Sigmoid colon (tissue), 7 donors: ENCODE data around the gene BCAS3. TPM values are rescaled to one million over a fixed set of nuclear protein-coding genes. Genes with fewer than 3 reads are reported as not detected.

Experiments used
- DNase-seq: peaks from one replicate; pipeline ENCODE4 v3.0.0-alpha.2; 2019
- H3K27ac ChIP-seq, 4 donors: fragments of 200-600 bp; sonication (generic); one replicate each; pipeline ENCODE4 v1.5.1; 2016 to 2019; ENCODE audit warnings: mild to moderate bottlenecking in 1 of 4
- H3K27me3 ChIP-seq, 3 donors: fragments of 200-600 bp; sonication (generic); one replicate each; pipeline ENCODE4 v1.5.1; 2019; ENCODE audit warnings: mild to moderate bottlenecking in 1 of 3
- H3K36me3 ChIP-seq, 4 donors: fragments of 200-600 bp; sonication (generic); one replicate each; pipeline ENCODE4 v1.5.1; 2016 to 2019
- H3K4me1 ChIP-seq, 4 donors: fragments of 200-600 bp; sonication (generic); one replicate each; pipeline ENCODE4 v1.5.1; 2017 to 2019
- H3K4me3 ChIP-seq, 4 donors: fragments of 200-600 bp; sonication (generic); one replicate each; pipeline ENCODE4 v1.5.1; 2017 to 2019; ENCODE audit warnings: mild to moderate bottlenecking in 2 of 4, moderate library complexity in 1 of 4
- H3K9me3 ChIP-seq, 4 donors: fragments of 200-600 bp in 3 of 4; sonication (generic) in 3 of 4; one replicate each; pipeline versions ENCODE4 v1.5.1 to v1.6.1; 2013 to 2019
- EP300 ChIP-seq, 4 donors: sonication (generic); formaldehyde crosslinking; IDR thresholded peaks; one replicate each; pipeline ENCODE4 v1.6.1; 2017; ENCODE audit warnings: antibody characterized with exemption in 4 of 4
- POLR2A ChIP-seq, 2 donors: fragments of 450-650 bp; IDR thresholded peaks; one replicate each; pipeline ENCODE4 v1.6.1; 2016; ENCODE audit warnings: antibody characterized with exemption in 2 of 2, mild to moderate bottlenecking in 2 of 2, moderate library complexity in 2 of 2
- POLR2AphosphoS5 ChIP-seq, 4 donors: sonication (generic); formaldehyde crosslinking; IDR thresholded peaks; one replicate each; pipeline ENCODE4 v1.6.1; 2017; ENCODE audit warnings: antibody characterized with exemption in 4 of 4
- WGBS, 2 donors: extraction: QIAGEN DNeasy Blood & Tissue Kit; methylation state at CpG; one replicate each; pipeline ENCODE4 v1.1.7; 2013; 5-methylcytosine and 5-hydroxymethylcytosine counted together
- intact Hi-C: fragments of 100-400 bp; cut with DNase I; formaldehyde crosslinking; loops from one replicate; pipeline ENCODE4 v1.15.1; 2023
- polyA plus RNA-seq, 3 donors: library from polyadenylated mRNA; stranded (reverse); fragments of 200-250 nt; gene quantifications; one replicate each; pipeline ENCODE4 v1.2.3, GENCODE V29; 2013
- total RNA-seq, 4 donors: library from RNA; depleted of rRNA; stranded (reverse); fragments of >200 nt; gene quantifications; one replicate each; pipeline ENCODE4 v1.1.0, GENCODE V29; 2016
- TF ChIP-seq, protein P1 (sequence below), 4 experiments: fragments of 450-650 bp in 3 of 4; fragments of 200-600 bp in 1 of 4; IDR thresholded peaks; one replicate each; pipeline ENCODE4 v1.5.1; 2016 to 2019; ENCODE audit warnings: antibody characterized with exemption in 4 of 4, mild to moderate bottlenecking in 3 of 4, moderate library complexity in 2 of 4
- donor health status: healthy with polysubstance abuse.
- donor health status: Bipolar disorder and iron deficiency.
- donor health status: healthy.

Gene BCAS3
- total and polyA plus RNA-seq, 7 donors = 6.3 to 38.5 (median 28.5) TPM

- H3K27ac ChIP-seq = no peak overlapping the region
- H3K27me3 ChIP-seq = no peaks in the 10 kb centered on the region
- H3K9me3 ChIP-seq = no peaks in the 10 kb centered on the region
- H3K4me1 ChIP-seq = no peaks in the 10 kb centered on the region
- DNase-seq = no peak
- H3K4me3 ChIP-seq = no peak overlapping the region
- WGBS, 2 donors = 7 to 39% methylated on average over 3 of the region's 3 CpGs
- intact Hi-C loops = no loop called here
- TF ChIP-seq EP300 (IDR thresholded peaks at IDR 0.05) = no peak
- TF ChIP-seq, protein P1, sequence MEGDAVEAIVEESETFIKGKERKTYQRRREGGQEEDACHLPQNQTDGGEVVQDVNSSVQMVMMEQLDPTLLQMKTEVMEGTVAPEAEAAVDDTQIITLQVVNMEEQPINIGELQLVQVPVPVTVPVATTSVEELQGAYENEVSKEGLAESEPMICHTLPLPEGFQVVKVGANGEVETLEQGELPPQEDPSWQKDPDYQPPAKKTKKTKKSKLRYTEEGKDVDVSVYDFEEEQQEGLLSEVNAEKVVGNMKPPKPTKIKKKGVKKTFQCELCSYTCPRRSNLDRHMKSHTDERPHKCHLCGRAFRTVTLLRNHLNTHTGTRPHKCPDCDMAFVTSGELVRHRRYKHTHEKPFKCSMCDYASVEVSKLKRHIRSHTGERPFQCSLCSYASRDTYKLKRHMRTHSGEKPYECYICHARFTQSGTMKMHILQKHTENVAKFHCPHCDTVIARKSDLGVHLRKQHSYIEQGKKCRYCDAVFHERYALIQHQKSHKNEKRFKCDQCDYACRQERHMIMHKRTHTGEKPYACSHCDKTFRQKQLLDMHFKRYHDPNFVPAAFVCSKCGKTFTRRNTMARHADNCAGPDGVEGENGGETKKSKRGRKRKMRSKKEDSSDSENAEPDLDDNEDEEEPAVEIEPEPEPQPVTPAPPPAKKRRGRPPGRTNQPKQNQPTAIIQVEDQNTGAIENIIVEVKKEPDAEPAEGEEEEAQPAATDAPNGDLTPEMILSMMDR (IDR thresholded peaks at IDR 0.05) = no peak
- no peaks in the 10 kb centered on the region for H3K36me3 ChIP-seq
Observed at GRCh38 chr17:60730273-60730672, 52.6 kb downstream of the BCAS3 start.

- DNase-seq = no peak
- TF ChIP-seq, protein P1 (IDR thresholded peaks at IDR 0.05) = no peak
- TF ChIP-seq EP300 (IDR thresholded peaks at IDR 0.05) = no peak
- TF ChIP-seq POLR2A (IDR thresholded peaks at IDR 0.05) = no peak
- TF ChIP-seq POLR2AphosphoS5 (IDR thresholded peaks at IDR 0.05) = no peak
- H3K36me3 ChIP-seq = no peaks in the 10 kb centered on the region
Observed at GRCh38 chr17:60738287-60738686, 60.6 kb downstream of the BCAS3 start.

GRCh38 chr17:60740584-60740983 is 62.9 kb downstream of the BCAS3 start:
- no peak overlapping the region for H3K4me3 ChIP-seq
- H3K4me1 ChIP-seq = no peaks in the 10 kb centered on the region
- no peak for DNase-seq
- no peaks in the 10 kb centered on the region for H3K27me3 ChIP-seq
- no peaks in the 10 kb centered on the region for H3K9me3 ChIP-seq
- WGBS, 2 donors = 94 to 95% methylated on average over 4 of the region's 4 CpGs
- TF ChIP-seq, protein P1 (IDR thresholded peaks at IDR 0.05) = no peak
- TF ChIP-seq POLR2A (IDR thresholded peaks at IDR 0.05) (no peak), EP300 (IDR thresholded peaks at IDR 0.05) (no peak)
- intact Hi-C loops = no loop called here
- no peaks in the 10 kb centered on the region for H3K36me3 ChIP-seq
- H3K27ac ChIP-seq = no peak overlapping the region

More at GRCh38 chr17:60738287-60738686, 60.6 kb downstream of the BCAS3 start:
- H3K4me1 ChIP-seq = no peaks in the 10 kb centered on the region
- no peaks in the 10 kb centered on the region for H3K9me3 ChIP-seq
- H3K27ac ChIP-seq = no peak overlapping the region
- H3K27me3 ChIP-seq = no peaks in the 10 kb centered on the region
- no peak overlapping the region for H3K4me3 ChIP-seq
- intact Hi-C loops = no loop called here
- 82 to 96% methylated on average over 2 of the region's 2 CpGs for WGBS, 2 donors

GRCh38 chr17:60741031-60741430 is 63.4 kb downstream of the BCAS3 start:
- WGBS, 2 donors = 96% methylated on average over 4 of the region's 4 CpGs
- H3K4me3 ChIP-seq = no peak overlapping the region
- no peak for DNase-seq
- no peak overlapping the region for H3K27ac ChIP-seq
- intact Hi-C loops = no loop called here
- no peak for TF ChIP-seq POLR2A (IDR thresholded peaks at IDR 0.05)
- no peak for TF ChIP-seq EP300 (IDR thresholded peaks at IDR 0.05)
- TF ChIP-seq, protein P1 (IDR thresholded peaks at IDR 0.05) = no peak
- no peak for TF ChIP-seq POLR2AphosphoS5 (IDR thresholded peaks at IDR 0.05)
- H3K36me3 ChIP-seq = no peaks in the 10 kb centered on the region
- no peaks in the 10 kb centered on the region for H3K9me3 ChIP-seq
- no peaks in the 10 kb centered on the region for H3K4me1 ChIP-seq
- no peaks in the 10 kb centered on the region for H3K27me3 ChIP-seq

- H3K9me3 ChIP-seq = no peaks in the 10 kb centered on the region
- no peaks in the 10 kb centered on the region for H3K36me3 ChIP-seq
- intact Hi-C loops = no loop called here
- DNase-seq = no peak
- peak overlapping the region in 2 of 4 donors; percentile 3 to 30 for H3K27ac ChIP-seq
- H3K4me1 ChIP-seq = no peaks in the 10 kb centered on the region
- TF ChIP-seq EP300 (IDR thresholded peaks at IDR 0.05) = no peak
- TF ChIP-seq POLR2AphosphoS5 (IDR thresholded peaks at IDR 0.05) = no peak
- TF ChIP-seq POLR2A (IDR thresholded peaks at IDR 0.05) = no peak
- TF ChIP-seq, protein P1 (IDR thresholded peaks at IDR 0.05) = no peak
- no peaks in the 10 kb centered on the region for H3K27me3 ChIP-seq
- 91 to 96% methylated on average over 1 of the region's 1 CpG for WGBS, 2 donors
- H3K4me3 ChIP-seq = no peak overlapping the region
Observed at GRCh38 chr17:60743282-60743681, 65.6 kb downstream of the BCAS3 start.
